K562 (cell line): ENCODE measurements around the gene TCF4. TPM values are rescaled to one million over a fixed set of nuclear protein-coding genes. Genes with fewer than 3 reads are reported as not detected.

Source experiments
- ATAC-seq: fragments of 200-7000 bp; cut with Tn5 transposase; 3 replicates; pipeline ENCODE4 v1.9.1; 2020; ENCODE audit warnings: moderate library complexity
- BruUV-seq: library from RNA; stranded (reverse); fragments of 400-500 nt; replicated peaks from 2 replicates; lab custom pipeline; 2021; lab: Mats Ljungman, UMichigan
- CTCF ChIA-PET: fragments of 300-600 bp; formaldehyde crosslinking; extraction: SDS; loops from one replicate; lab custom pipeline; 2021; ENCODE audit warnings: low intra/inter-chr PET ratio; lab: Yijun Ruan, JAX
- POLR2A ChIA-PET: fragments of 300-600, 350-650 bp; sonication (Branson Sonifier 250); formaldehyde crosslinking; extraction: SDS; loops from one replicate; lab custom pipeline; 2021; ENCODE audit warnings: antibody characterized with exemption, inconsistent platforms; lab: Yijun Ruan, JAX
- DNase-seq, 4 experiments: peaks; one replicate each; pipeline versions ENCODE4 v3.0.0 to v3.0.0-alpha.2; 2011 to 2018; ENCODE audit warnings: low spot score in 3 of 4, mixed read lengths in 3 of 4; ENCODE audit errors: extremely low read depth in 1 of 4
- FAIRE-seq: peaks from 2 replicates; lab custom pipeline; 2011; peaks lifted over from hg19 to GRCh38; lab: Jason Lieb, UNC
- H2AFZ ChIP-seq: 2 replicates; pipeline ENCODE4 v1.6.0; 2011; ENCODE audit warnings: low read depth, low read length, control low read depth, inconsistent platforms
- H3K27ac ChIP-seq: fragments of 200-600 bp; 3 replicates; pipeline ENCODE4 v1.8.0; 2011; ENCODE audit warnings: low read depth, mild to moderate bottlenecking, control low read depth, inconsistent platforms, low read length, moderate library complexity, mixed read lengths; ENCODE audit errors: extremely low read depth
- H3K27me3 ChIP-seq, 2 experiments: fragments of 300-600 bp in 1 of 2; 2 replicates in 1 of 2; 3 replicates in 1 of 2; pipeline versions ENCODE4 v1.6.0 to v1.8.0; 2011; ENCODE audit warnings: inconsistent platforms in 2 of 2, low read length in 2 of 2, mild to moderate bottlenecking in 1 of 2, mixed read lengths in 1 of 2, moderate library complexity in 1 of 2; ENCODE audit not compliant: control insufficient read depth in 2 of 2, insufficient read depth in 2 of 2
- H3K36me3 ChIP-seq: fragments of 300-600 bp; 3 replicates; pipeline ENCODE4 v1.8.0; 2011; ENCODE audit warnings: mild to moderate bottlenecking, low read length, inconsistent platforms; ENCODE audit not compliant: control insufficient read depth, insufficient read depth
- H3K4me1 ChIP-seq, 2 experiments: fragments of 200-600 bp in 1 of 2; replicated peaks in 1 of 2; 2 replicates in 1 of 2; 3 replicates in 1 of 2; pipeline versions ENCODE4 v1.5.1 to v1.8.0; 2011; ENCODE audit warnings: inconsistent platforms in 2 of 2, low read length in 2 of 2, mild to moderate bottlenecking in 1 of 2, mixed read lengths in 1 of 2, moderate library complexity in 1 of 2; ENCODE audit not compliant: control insufficient read depth in 2 of 2, insufficient read depth in 2 of 2
- H3K4me2 ChIP-seq: 2 replicates; pipeline ENCODE4 v1.6.1; 2011; ENCODE audit warnings: low read length, control low read depth, inconsistent platforms, mixed read lengths; ENCODE audit not compliant: insufficient read depth
- H3K4me3 ChIP-seq: fragments of 200-600 bp; sonication (generic), shearing (Covaris generic); 2 replicates; pipeline ENCODE4 v1.5.1; 2016; ENCODE audit warnings: control low read depth, inconsistent platforms
- H3K79me2 ChIP-seq: fragments of 200-600 bp; 3 replicates; pipeline ENCODE4 v1.8.0; 2011; ENCODE audit warnings: low read length, inconsistent platforms; ENCODE audit not compliant: control insufficient read depth, insufficient read depth
- H3K9ac ChIP-seq, 2 experiments: 2 replicates each; pipeline versions ENCODE4 v1.6.0 to v1.6.1; 2011; ENCODE audit warnings: low read depth in 2 of 2, low read length in 2 of 2, control low read depth in 1 of 2, inconsistent platforms in 1 of 2, mild to moderate bottlenecking in 1 of 2, mixed read lengths in 1 of 2; ENCODE audit not compliant: insufficient read depth in 1 of 2
- H3K9me1 ChIP-seq: one replicate; pipeline ENCODE4 v1.6.0; 2011; ENCODE audit warnings: inconsistent platforms, mild to moderate bottlenecking, low read length, moderate library complexity; ENCODE audit not compliant: control insufficient read depth, insufficient read depth
- H3K9me3 ChIP-seq: replicated peaks from 2 replicates; pipeline ENCODE4 v1.5.1; 2011; ENCODE audit warnings: low read depth, low read length, inconsistent platforms; ENCODE audit not compliant: control insufficient read depth, insufficient read depth
- H4K20me1 ChIP-seq: replicated peaks from 2 replicates; pipeline ENCODE4 v1.6.1; 2011; ENCODE audit warnings: low read length, inconsistent platforms, mixed read lengths; ENCODE audit not compliant: control insufficient read depth, insufficient read depth
- BRD4 ChIP-seq: fragments of 200-600 bp; sonication (generic); IDR thresholded peaks from 2 replicates; pipeline ENCODE4 v1.6.1; 2017; ENCODE audit warnings: inconsistent platforms
- E2F8 ChIP-seq: fragments of 450-650 bp; IDR thresholded peaks from 2 replicates; pipeline ENCODE4 v1.7.1; 2018; ENCODE audit warnings: mild to moderate bottlenecking, low read depth; ENCODE audit not compliant: partially characterized antibody
- GTF2E2 ChIP-seq: fragments of 200-800 bp; sonication (Bioruptor generic); IDR thresholded peaks from 2 replicates; pipeline ENCODE4 v1.6.1; 2016; ENCODE audit warnings: missing genetic modification characterization, missing compliant biosample characterization
- KDM1A ChIP-seq, 2 experiments: fragments of 450-650 bp; IDR thresholded peaks; 2 replicates each; pipeline ENCODE4 v1.6.1; 2016; ENCODE audit warnings: mild to moderate bottlenecking in 2 of 2
- MEF2D ChIP-seq: conservative IDR thresholded peaks from 2 replicates; pipeline ENCODE4 v1.6.1; 2016; ENCODE audit warnings: low read depth, missing genetic modification characterization, missing compliant biosample characterization
- NCOA1 ChIP-seq: fragments of 450-650 bp; IDR thresholded peaks from 2 replicates; pipeline ENCODE4 v1.6.1; 2016; ENCODE audit warnings: low read depth
- RNF2 ChIP-seq: sonication (generic); IDR thresholded peaks from 2 replicates; pipeline ENCODE4 v1.6.1; 2016
- SMAD3 ChIP-seq: fragments of 450-650 bp; formaldehyde crosslinking; conservative IDR thresholded peaks from 2 replicates; pipeline ENCODE4 v1.4.0; 2020; ENCODE audit warnings: mild to moderate bottlenecking
- SPI1 ChIP-seq: IDR thresholded peaks from 2 replicates; pipeline ENCODE4 v1.6.1; 2011; ENCODE audit warnings: low read depth, low read length, control low read depth, borderline replicate concordance
- ZNF282 ChIP-seq: sonication (generic); formaldehyde crosslinking; IDR thresholded peaks from 2 replicates; pipeline ENCODE4 v1.8.1; 2023; ENCODE audit warnings: missing genetic modification reagents
- ZNF695 ChIP-seq: fragments of 450-650 bp; formaldehyde crosslinking; IDR thresholded peaks from 2 replicates; pipeline ENCODE4 v1.4.0; 2020; ENCODE audit warnings: mild to moderate bottlenecking, moderate library complexity
- ZNF764 ChIP-seq: fragments of 250-450 bp; sonication (Bioruptor Pico); IDR thresholded peaks from 2 replicates; pipeline ENCODE4 v1.4.0; 2020; ENCODE audit warnings: low read depth, mild to moderate bottlenecking, moderate library complexity
- WGBS: fragments of 100-300 bp; shearing (Covaris generic); methylation state at CpG from one replicate; pipeline ENCODE4 v1.1.6; 2016; ENCODE audit warnings: low coverage, mixed read lengths; ENCODE audit not compliant: insufficient coverage; ENCODE audit errors: missing lambda C conversion rate; 5-methylcytosine and 5-hydroxymethylcytosine counted together
- in situ Hi-C: fragments of 300-500 bp; cut with MboI; formaldehyde crosslinking; loops from 4 replicates; pipeline ENCODE4 v1.15.0; 2018; ENCODE audit warnings: inconsistent platforms, mixed read lengths
- intact Hi-C: fragments of 100-400 bp; cut with micrococcal nuclease; formaldehyde crosslinking; loops from 2 replicates; pipeline ENCODE4 v1.14.2; 2022
- polyA plus RNA-seq, 8 experiments: library from polyadenylated mRNA; depleted of rRNA in 4 of 8; stranded (reverse) in 5 of 8; unstranded in 3 of 8; fragments of >200 nt; fragmentation: Nextera tagmentation in 2 of 8; fragmentation: Illumina TruSeq in 1 of 8; extraction: Ambion mirVana in 2 of 8; extraction: Trizol in 1 of 8; gene quantifications; 2 replicates each; pipeline versions ENCODE4 v1.2.1 to v1.2.3, GENCODE V29; 2011 to 2014; ENCODE audit warnings: inconsistent platforms in 1 of 8, missing spikeins in 1 of 8
- total RNA-seq, 7 experiments: library from RNA; depleted of rRNA in 6 of 7; stranded (reverse); fragments of >200 nt in 6 of 7; fragmentation: Illumina TruSeq in 2 of 7; extraction: Trizol in 2 of 7; gene quantifications; 2 replicates each; pipeline versions ENCODE4 v1.2.1 to v1.2.3, GENCODE V29; 2011 to 2021; ENCODE audit warnings: low replicate concordance in 1 of 7

Gene TCF4
- total and polyA plus RNA-seq, 9 of the 15 experiments (the other 6 are each of a cell fraction or from before 2014, with no cell fraction given), result 4.8 to 24.7 (median 15.2) TPM

DNA sequence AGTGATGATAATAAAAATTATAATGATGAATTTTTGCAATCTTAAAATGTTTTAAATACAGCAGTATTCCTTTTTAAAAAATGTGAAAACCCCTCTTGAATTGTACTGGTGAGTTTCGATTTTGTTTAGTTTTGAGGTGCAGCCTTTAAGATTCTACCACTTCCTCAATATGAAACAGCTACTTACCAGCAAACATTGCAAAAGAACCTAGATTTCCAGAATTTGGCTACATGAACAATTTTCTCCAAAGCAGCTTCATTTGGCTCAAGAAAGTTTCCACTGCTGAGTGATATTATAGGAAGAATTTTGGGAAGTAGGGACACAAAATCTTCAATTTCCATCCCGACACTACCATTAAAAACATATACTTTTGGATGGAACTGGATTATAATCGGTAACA lies 12.0 kb downstream of the TCF4 start:
- Histone ChIP-seq H3K27me3 (no peaks in the 10 kb centered on the region), H2AFZ (no peak overlapping the region), H4K20me1 (no peaks in the 10 kb centered on the region; the same call in 1 of the 2 replicates), H3K9ac (no peak overlapping the region), H3K27ac (no peak overlapping the region), H3K79me2 (peaks cover 7% of the 10 kb centered on the region; the same call in 2 of the 3 replicates), H3K9me1 (no peaks in the 10 kb centered on the region), H3K36me3 (0 out of 3 replicates have a peak, but pooled peaks cover 3% of the 10 kb centered on the region), H3K4me2 (no peak overlapping the region), H3K4me1 (peaks cover 0 to 7% of the 10 kb centered on the region in 2 experiments; a peak in 2 of 5 replicates), H3K9me3 (no peaks in the 10 kb centered on the region), H3K4me3 (no peak overlapping the region)
- no TSS peak for BruUV-seq
- no peak for ATAC-seq
- POLR2A ChIA-PET, result interaction anchor here (1.3 to 1.4 kb wide), 2 partner anchors 11 to 14 kb away, joined by 3 to 4 read pairs; no protein-coding TSS in a partner anchor
- DNase-seq, result no peak
- intact Hi-C loops (no loop called here), in situ Hi-C loops (no loop called here)
- no peak for FAIRE-seq
- 65% methylated on average over 3 of the region's 3 CpGs for WGBS
- CTCF ChIA-PET, result interaction anchor here (0.6 kb wide), 1 partner anchor 81 kb away, joined by 5 read pairs; no protein-coding TSS in a partner anchor
- no peak for TF ChIP-seq ZNF695 (CRISPR knock-in tag)
- peak; percentile 24; the same call in 1 of the 2 replicates for TF ChIP-seq SPI1
- TF ChIP-seq, all 486 proteins: peak for 1

DNA sequence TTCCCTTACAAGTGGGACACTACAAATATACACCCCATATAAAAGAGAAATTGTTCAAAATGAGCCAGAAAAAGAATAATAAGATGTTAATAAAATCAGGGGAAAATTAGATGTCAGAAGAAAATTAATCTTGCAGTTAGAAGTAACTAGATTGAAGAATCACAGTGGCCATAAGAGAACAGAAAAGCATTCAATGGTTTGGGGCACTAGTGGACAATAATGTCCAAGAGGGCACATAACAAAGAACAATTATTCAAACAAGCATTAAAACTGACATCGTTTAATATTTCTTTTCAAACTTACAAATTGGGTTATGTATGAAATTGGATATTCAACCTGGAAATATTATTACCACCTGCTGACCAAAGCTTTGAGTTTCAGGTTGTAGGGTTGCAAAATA lies 12.9 kb downstream of the TCF4 start:
- no peak for ATAC-seq
- Histone ChIP-seq H3K9me3 (no peaks in the 10 kb centered on the region), H3K27ac (no peak overlapping the region), H3K9ac (no peak overlapping the region), H3K79me2 (peaks cover 7% of the 10 kb centered on the region; the same call in 1 of the 3 replicates), H2AFZ (no peak overlapping the region), H3K9me1 (no peaks in the 10 kb centered on the region), H3K36me3 (0 out of 3 replicates have a peak, but pooled peaks cover 3% of the 10 kb centered on the region), H3K27me3 (no peaks in the 10 kb centered on the region), H4K20me1 (no peaks in the 10 kb centered on the region; the same call in 1 of the 2 replicates), H3K4me2 (no peak overlapping the region), H3K4me1 (peaks cover 0 to 7% of the 10 kb centered on the region in 2 experiments; a peak in 2 of 5 replicates), H3K4me3 (no peak overlapping the region)
- CTCF ChIA-PET, result no interaction called here
- DNase-seq, result no peak
- intact Hi-C loops (no loop called here), in situ Hi-C loops (no loop called here)
- 80% methylated on average over 1 of the region's 1 CpG for WGBS
- TF ChIP-seq BRD4 (no peak), SMAD3 (CRISPR knock-in tag) (no peak), MEF2D (tag) (no peak), RNF2 (no peak), NCOA1 (no peak), ZNF282 (CRISPR knock-in tag) (no peak), GTF2E2 (tag) (no peak), KDM1A (IDR thresholded peaks at IDR 0.05) (no peak), E2F8 (no peak), ZNF764 (CRISPR knock-in tag) (no peak)
- POLR2A ChIA-PET, result no interaction called here
- no peak for FAIRE-seq
- no TSS peak for BruUV-seq
